Measurements from ENCODE around the gene DHRS7C.

The DHRS7C gene

GRCh38 chr17:9790889-9791876, at the start of gene DHRS7C:
Gene DHRS7C (minus strand): TSS chr17:9791592. CDS start chr17:9791284, 308 bp downstream.
- no peak for DNase-seq (ENCODE audit: extremely low read depth, low read depth)

GRCh38 chr17:9839433-9839832, 48.0 kb upstream of the DHRS7C start:
- no peak for TF ChIP-seq CTCF (IDR thresholded peaks at IDR 0.05; ENCODE audit: low read depth, low read length)

More at GRCh38 chr17:9790889-9791876, at the start of gene DHRS7C:
- TF ChIP-seq CTCF (IDR thresholded peaks at IDR 0.05; ENCODE audit: low read depth, low read length), result no peak

GRCh38 chr17:9837551-9838471, 46.4 kb upstream of the DHRS7C start:
- TF ChIP-seq CTCF (IDR thresholded peaks at IDR 0.05; ENCODE audit: low read depth, low read length), result no peak
- peak; percentile 10 for DNase-seq (ENCODE audit: extremely low read depth, low read depth)

More at GRCh38 chr17:9839433-9839832, 48.0 kb upstream of the DHRS7C start:
- DNase-seq (ENCODE audit: extremely low read depth, low read depth), result no peak

- no peak for DNase-seq (ENCODE audit: extremely low read depth, low read depth)
Measured at GRCh38 chr17:9833922-9834321, 42.5 kb upstream of the DHRS7C start.

GRCh38 chr17:9830711-9831110, 39.3 kb upstream of the DHRS7C start:
- TF ChIP-seq CTCF (IDR thresholded peaks at IDR 0.05; ENCODE audit: low read depth, low read length), result no peak
- DNase-seq (ENCODE audit: extremely low read depth, low read depth), result no peak

More at GRCh38 chr17:9833922-9834321, 42.5 kb upstream of the DHRS7C start:
- no peak for TF ChIP-seq CTCF (IDR thresholded peaks at IDR 0.05; ENCODE audit: low read depth, low read length)

GRCh38 chr17:9829343-9829742, 38.0 kb upstream of the DHRS7C start:
- TF ChIP-seq CTCF (IDR thresholded peaks at IDR 0.05; ENCODE audit: low read depth, low read length), result no peak
- no peak for DNase-seq (ENCODE audit: extremely low read depth, low read depth)
